Fibroblast of the conjunctiva (primary cell): ENCODE data around the gene GJA5.
A peak's percentile ranks its signal among the peaks of the same experiment; 100 is the strongest.

Source experiments
- DNase-seq: peaks from one replicate; pipeline ENCODE4 v3.0.0-alpha.2; 2010; ENCODE audit warnings: low read depth

GJA5 gene

DNA sequence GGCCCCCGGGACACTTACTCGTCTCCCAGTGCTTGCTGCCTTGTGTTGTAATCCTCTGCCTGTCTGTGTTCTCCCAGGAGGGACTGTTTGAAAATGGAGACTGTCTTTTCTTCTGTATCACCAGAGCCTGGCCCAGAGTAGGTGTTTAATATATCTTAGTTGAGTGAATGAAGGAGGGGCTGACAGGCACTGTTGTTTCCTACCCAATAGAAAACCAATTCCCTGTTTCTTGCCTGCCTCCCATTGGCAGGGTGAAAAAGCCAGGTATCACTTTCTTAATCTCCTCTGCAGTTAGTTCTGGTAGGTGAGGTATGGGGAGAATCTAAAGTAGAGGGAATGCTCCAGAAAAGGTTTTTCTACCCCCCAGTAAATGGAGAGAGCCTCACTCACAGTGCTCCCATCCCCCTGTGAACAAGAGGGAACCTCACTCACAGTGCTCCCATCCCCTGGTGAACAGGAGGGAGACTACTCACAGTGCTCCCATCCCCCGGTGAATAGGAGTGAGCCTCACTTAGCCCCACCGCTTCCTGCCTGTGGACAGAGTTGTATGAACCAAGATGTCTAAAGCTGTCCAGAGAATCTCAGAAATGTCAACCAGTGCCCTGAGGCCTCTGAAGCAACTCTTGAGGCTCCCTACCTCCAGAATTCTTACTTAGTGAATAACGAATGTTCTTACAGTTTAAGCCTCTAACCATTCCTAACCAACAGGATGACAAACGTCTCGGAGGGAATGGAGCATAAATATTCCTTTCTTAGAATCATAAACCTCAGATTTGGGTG, at the start of gene GJA5:
Gene GJA5 (minus strand): TSS at position 122 of the 780 bp plus-strand sequence. CDS start 1,364 bp downstream, outside the sequence.
- DNase-seq = no peak

DNA sequence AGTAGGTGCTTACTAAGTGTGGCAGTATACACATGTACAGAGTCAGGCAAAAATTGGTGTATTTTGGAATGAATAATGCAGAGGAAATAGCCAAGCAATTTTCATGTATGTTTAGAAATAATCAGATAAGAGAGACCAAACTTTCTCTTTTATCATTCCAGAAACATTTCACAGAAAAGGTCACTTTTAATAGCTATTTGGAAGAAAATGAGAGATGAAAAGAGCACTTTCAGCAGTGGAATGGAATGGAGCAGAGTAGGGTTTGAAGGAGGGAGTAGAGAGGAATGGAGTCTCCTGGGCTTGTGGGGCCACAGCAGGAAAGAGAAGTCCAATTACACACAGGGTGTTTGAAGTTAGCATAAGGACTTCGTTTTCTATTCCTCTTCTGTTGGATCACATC, 48.8 kb upstream of the GJA5 start:
- no peak for DNase-seq

DNA sequence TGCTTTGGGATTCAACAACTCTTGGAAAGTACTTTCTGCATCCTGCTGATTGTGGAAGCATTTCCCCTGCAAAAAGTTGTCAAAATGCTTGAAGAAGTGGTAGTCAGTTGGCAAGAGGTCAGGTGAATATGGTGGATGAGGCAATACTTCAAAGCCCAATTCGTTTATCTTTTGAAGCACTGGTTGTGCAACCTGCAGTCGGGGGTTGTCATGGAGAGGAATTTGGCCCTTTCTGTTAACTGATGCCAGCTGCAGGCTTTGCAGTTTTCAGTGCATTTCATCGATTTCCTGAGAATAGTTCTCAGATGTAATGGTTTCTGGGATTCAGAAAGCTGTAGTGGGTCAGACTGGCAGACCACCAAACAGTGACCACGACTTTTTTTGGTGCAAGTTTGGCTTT, 47.6 kb upstream of the GJA5 start:
- DNase-seq = no peak

DNA sequence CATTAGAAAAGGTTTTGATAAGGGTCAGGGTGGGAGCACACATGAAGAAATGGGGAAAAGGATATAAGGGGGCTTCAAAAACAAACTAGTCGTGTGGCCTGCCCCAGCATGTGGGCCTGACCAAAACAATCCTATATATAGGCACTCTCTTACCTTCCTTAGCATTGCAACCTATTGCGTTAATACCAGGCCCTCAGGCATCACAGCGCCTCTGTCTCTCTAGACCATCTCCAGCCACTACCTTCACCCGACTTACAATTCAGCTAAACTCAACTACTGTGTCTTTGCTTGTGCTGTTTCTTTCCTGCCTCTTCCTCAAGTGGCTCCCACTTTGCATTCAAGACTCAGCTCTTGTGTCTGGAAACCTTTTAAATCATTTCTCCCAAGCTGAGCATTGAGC, 47.0 kb upstream of the GJA5 start:
- DNase-seq = no peak

DNA sequence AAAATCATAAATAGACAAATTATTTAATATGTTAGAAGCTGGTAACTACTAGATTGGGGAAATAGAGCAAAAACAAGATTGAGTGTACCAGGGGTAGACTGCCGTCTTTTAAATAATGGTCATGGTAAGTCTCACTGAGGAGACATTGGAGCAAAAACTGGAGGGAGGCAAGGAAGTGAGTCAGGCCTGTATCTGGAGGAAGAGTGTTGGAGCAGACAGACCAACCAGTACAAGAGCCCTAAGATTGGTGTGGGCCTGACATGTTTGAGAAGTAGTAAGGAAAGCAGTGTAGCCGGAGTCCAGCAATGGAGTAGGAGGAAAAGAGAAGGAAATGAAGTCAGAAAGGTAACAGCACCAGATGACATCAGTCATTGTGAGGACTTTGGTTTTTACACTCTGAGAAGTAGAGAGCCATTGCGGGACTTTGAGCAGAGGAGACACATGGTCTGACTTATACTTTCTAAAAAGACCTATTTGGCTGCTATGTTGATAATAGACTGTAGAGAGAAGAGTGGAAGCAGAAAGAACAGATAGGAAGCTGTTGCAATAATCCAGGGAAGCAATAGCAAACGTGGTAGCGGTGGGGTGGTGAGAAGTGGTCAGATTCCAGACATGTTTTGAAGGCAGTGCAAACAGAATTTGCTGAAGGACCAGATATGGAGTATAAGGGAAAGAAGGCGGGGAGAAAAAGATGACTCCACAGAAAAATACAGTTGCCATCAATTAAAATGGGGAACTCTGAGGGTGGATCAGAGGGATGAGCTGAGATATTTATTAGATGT, 44.7 kb upstream of the GJA5 start:
- DNase-seq = no peak

DNA sequence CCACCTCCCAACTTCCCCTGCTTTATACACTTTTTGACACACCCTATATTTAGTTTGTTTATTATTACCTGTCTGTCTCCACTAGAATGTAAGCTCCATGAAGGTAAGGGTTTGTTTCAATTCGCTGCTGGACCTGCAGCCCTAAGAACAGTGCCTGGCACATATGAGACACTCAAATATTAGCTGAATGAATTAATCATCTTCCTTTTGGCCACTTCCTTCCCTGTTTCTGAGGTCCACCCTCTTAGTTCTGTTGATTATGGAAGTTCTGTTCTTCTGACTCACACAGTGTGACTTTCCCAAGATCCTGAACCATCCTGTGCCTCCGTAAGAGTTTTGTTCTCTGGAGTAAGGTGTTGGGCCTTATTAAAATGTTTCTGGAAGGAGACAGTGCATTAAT, 40.4 kb upstream of the GJA5 start:
- no peak for DNase-seq

DNA sequence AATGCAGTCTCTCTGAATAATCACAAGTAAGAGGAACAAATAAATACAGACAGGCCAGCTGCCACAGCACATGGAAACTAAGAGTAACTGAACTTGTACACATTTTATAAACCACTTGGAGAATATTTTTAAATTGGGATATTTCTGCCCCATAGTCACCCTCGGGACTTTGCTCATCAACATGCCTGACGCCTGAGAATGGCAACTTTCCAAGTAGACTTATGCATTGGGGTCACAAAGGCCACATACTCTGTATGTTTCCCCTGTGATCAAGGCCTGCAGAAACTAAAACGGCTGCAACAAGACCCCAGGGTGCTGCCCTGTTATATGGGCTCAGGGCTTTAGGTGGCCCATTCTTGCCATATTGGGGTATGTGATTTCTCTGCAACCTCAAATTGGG, 38.3 kb upstream of the GJA5 start:
- DNase-seq = no peak

DNA sequence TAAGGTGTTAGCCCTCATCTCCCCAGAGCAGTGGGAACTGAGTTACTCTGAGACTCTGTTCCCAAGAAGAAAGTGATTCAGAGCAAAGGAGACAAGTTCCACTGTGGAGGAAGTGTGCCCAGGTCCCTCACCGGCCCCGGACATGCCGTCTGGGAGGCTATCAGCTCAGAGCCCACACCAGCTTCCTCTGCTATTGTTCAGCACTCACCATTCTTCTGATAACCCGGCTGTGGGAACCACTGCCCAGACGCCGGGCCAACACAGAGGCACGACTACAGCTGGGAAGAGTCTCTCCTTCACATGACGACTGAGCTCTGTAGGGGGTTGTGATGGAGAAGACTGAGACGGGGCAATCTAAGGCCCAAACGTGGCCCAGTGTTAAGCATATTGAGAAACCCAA, 34.2 kb upstream of the GJA5 start:
- DNase-seq = no peak

DNA sequence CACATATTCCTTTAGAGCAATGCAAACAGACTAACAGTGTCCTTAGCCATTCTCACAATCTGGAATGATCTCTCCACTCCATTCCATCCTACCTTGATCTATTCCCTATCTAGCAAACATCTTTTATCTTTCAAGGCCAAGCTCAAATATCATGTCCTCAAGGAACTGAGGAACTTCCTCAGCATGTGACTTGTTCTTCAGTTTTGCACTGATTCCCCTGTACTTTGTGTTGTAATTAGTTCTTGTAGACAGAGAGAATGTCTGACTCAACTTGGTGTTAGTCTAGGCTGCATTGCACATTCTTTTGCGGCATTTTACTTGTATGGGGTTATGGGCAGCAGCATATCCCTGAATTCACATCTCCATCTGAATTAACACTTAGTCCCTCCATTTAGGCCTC, 31.5 kb upstream of the GJA5 start:
- DNase-seq = no peak

DNA sequence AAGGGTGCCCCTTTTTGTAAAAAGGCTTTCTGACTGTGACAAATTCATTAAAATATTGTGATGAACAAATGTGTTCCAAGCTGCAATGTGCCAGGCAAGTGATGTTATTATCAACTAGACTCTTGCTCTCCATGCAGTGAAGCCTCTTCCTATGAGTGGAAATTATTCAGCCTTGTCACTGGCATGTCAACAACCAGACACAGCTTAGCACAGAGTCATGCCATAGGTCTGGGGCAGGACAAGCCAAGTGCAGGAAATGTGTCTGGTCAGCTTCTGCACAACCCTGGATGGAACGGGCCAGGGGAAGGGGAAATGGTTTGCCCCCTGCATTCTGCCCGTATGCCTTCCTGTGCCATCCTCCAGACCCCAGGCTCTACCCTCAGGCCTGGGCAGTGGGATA, 27.4 kb upstream of the GJA5 start:
- DNase-seq = no peak

DNA sequence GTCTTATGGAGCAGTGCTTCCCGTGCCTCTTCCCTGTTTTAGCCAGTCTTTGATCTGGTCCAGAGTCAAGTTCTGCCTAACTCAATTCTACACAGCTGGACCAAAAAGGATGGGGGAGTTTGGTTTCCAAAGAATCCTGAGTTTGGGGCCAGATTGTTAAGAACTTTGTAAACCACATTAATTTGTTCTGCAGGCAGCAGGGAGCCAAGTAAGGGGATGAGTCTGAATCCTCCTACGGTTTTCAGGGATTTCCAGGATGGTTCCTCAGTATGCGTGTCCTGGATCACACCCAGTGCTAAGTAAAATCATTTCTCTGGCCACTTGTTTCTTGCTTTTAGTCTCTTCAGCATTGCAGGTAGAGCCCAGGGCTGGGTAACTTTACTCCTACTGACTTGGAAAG, 26.1 kb upstream of the GJA5 start:
- no peak for DNase-seq

DNA sequence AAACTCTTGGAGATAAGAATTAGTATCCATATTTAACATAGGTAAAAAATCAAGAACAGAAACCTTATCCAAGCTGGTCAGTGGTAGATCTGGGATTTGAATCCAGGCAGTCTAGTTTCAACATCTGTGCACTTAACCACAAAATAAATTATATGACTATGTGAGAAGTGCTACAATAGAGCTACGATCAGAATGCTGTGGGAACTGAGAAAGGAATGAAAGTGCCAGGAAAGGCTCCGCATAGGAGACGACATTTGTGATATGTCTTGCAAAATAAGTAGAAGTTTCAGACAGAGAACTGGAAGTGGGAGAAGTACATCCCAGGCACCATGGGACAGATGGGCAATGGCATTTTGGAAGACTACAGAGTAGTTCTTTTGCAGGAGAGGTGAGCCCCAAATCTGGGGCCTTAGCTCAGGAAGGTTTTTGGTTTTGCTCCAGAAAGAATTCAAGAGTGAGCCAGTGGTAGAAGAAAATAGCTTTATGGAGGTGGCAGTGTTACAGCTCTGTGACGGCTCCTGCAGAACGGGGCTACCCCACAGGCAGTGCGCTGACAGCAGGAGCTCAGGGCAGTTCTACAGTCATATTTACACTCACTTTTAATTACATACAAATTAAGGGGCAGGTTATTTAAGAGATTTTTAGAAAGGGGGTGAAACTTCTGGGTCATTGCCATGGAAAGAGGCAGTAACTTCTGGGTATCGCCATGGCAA, 25.5 kb upstream of the GJA5 start:
- no peak for DNase-seq

DNA sequence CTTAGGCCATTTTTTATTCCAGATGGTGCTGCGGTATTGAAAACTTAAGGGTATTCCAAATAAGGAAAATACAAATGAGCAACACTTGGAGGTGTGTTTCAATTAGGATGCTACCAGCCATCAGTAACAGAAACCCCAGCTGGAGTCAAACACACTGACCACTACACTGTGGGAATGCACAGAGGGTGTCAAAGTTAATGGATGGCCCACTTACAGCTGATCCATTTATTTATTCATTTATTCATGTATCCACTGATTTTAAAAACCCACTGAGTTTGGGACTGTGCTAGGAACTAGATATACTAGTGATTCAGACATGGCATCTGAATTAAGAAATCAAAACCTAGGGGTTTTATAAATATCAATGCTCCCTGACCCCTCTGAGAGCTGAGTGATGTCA, 24.5 kb upstream of the GJA5 start:
- DNase-seq = no peak

DNA sequence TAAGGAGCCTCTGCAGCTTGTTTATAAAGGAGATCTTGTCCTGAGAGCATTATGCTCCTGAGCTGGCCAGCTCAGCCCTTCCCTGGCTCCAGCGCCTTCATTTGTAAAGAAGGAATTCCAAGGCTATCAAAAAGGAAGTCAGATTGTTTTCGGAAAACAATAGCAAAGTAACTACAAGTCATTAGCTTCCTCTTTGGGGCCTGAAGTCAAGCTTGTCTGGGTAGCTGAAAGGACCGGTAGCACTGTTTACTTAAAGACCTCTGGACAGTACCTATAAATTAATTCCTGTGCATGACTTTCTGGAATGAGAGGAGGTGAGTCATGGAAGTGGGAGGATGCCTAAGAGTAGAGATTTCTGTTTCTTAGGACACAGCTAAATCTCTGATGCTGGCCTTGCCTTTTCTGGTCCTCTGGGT, 20.7 kb upstream of the GJA5 start:
- no peak for DNase-seq

DNA sequence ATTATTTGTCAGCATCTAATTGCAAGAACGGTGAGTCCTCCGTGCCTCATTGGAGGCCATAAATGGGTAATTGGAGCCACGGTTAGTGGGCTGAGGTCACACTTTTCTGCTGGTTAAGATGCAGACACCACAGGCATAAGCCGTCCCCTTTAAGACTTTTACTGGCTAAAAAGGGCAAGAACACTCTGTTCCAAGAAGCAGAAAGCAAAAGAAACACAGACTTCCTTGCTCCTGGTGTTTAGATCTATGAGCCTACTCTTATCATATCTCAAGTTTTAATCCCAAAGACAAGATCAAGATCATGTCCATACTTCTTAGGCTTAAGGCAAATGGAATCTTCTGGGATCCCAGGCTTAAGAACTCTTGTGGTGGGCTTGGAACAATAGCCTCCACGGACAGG, 17.3 kb upstream of the GJA5 start:
- no peak for DNase-seq

DNA sequence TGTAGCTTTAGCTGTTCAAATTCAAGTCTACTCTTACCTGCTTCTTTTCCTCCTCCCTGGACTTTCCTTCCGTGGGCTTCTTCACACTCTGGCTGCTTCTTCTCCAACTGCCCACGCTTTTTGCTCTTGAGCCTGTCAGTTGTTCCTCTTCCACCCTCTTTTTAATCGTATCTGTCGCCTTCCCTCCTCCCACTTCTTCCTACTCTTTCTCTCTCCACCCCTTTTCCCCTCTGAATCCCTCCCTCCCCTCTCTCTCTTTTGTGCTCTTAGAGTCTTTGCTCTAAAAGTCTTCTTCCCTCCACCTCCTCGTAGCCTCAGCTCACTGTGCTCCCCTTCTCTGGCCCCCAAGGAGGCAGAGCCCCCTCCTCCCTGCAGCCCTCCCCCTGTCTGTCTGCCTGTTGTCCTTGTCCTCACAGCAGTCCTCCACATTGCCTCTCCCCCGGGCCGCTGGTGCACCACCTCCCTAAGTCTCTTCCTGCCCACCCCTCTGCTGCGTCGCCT, 12.9 kb upstream of the GJA5 start:
- no peak for DNase-seq

DNA sequence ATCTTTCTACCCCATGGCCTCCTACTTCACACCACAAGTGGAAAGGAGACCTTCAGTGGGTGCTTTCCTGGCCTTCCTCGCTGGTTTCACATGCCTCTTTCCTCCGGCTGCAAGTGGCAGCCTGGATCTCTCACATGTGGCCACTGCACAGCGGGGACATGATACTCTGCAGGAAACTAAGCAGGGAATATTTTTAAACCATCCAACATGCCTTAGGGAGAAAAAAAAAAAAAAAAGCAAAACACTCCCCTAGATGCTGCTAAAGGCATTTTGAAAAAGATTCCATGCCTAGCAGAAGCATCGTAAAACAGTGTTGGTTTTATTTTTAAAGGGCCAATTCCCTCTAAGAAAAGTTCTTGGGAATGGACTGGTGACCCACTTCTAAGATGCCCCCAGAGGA, 12.2 kb upstream of the GJA5 start:
- no peak for DNase-seq

DNA sequence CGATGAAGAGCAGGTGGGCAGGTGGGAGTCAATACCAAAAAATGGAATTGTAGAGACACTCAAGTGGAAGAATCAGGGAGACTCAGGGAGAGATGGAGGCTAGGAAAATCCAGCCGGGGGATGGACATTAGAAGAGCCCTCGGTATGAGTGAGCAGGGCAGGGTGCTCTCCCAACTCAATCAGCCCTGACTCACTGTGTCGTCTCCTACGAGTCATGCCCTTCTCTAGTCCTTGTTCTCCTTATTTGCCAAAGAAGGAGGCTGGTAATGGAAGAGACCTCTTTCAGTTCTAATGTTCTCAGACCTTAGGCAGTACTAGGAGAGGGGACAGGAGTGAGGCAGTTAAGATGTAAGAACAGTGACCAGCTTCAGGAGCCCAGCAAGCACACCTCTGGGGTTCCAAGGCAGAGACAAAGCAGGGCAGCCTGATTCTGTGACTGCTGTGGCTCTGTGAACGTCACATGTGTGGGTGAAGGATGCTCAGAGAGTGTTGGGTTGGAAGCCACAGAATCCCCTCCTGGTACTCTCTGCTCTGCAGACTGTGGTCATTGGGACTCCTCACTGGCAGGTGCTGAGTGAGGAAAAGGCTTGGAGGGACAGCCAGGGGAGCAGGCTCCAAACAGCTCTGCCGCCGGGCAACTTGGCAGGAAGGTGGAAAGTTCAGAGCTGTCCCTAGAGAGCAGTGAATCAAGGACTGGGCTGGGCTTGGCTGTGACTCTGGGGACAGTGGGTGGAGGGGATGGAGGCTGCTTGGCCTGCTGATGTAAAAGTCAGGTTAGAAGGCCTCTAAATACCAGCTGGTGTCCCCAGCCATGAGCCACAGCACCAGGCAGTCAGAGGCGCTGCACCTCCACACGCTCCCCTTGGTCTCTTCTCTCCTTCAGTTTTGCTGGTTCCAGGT, 11.1 kb upstream of the GJA5 start:
- peak; percentile 35 for DNase-seq

DNA sequence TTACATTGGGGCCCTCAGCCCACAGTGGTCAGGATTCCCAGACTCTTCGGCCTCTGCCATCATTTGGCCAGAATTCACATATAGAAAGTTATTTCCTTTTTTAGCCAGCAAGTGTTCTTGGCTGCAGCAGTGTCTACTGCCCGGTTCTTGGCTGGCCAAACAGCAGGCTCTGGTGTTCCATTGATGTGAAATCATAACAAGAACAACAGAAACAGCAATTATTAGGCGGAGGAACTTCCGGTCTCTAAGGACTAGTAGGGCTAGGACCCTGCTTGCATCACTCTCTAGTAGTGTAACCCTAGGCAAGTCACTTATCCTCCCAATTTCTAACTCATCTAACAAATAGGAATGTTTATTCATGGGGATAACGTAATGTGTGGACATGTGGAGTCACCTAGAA, 8.7 kb upstream of the GJA5 start:
- no peak for DNase-seq

DNA sequence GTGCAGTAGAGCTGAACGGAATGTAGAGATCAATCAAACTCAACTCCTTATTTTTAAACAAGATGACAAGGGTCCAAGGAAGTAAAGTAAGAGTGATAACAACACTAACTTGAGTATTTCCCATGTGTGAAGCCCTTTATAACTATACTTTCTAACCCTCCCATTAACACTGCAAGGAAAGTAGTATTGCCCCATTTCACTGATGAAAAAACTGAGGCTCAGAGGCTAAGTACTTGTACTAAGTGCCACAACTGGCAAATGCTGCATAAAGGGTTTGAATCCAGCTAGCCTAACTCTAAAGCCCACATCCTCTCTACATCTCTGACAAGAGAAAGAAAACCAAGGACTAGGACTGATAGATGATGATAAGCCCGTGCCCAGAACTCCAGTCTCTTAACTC, 8.2 kb upstream of the GJA5 start:
- no peak for DNase-seq

DNA sequence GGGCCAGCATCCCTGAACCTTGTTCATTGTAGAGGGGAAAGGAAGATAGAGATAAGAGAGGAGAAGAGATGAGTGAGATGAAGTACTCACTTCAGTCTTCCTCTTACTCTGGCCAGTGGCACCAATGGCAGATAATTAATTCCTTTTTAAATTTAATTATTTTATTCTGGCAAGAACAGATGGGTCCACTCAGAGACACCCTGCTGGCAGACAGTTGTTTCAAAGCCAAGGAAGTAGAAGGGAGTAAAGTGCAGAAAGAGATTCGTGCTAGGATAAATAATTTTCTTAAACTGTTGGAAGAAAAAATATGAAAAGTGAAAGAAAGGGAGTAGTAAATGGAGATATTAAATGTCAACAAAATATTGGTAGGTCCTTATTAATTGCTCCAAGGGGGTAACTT, 7.7 kb upstream of the GJA5 start:
- DNase-seq = no peak
